ENCODE measurements around the gene GRIK4. TPM values are rescaled to one million over a fixed set of nuclear protein-coding genes. Genes with fewer than 3 reads are reported as not detected.

The GRIK4 gene
- total RNA-seq, 1 experiment from 2014 or later, result not detected

DNA sequence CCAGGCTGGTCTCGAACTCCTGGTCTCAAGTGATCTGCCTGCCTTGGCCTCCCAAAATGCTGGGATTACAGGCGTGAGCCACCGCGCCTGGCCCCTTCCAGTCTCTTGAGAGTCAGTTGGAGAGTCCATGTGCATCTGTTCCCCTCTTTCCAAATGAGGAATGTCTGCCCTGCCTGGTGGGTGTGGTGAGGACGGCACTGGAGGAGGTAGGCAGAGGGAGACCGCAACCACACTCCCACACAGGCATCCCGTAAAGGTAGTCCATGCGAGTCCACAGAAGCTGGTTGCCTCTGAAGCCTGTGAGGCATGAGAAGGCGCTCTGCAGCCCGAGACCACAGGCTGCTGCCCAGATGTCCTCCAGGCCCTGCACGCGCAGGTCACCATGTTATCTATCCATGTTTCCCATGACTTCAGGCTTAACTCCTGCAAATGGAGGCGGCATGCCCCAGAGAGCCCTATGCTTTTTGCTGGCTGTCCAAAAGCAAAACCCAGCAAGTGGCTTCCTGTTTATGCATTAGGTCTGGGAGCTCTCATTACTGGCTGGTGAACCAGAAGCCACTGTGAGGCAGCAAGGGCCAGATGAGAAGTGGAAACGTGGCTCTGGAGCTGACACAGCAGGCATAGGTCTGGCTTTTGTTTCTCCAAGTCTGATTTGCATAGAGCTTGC lies 43.4 kb downstream of the GRIK4 start:
- H3K4me3 ChIP-seq, result no peak overlapping the region
- H3F3A ChIP-seq (ENCODE audit: insufficient read depth, low read depth), result no peaks in the 10 kb centered on the region
- H3K9me2 ChIP-seq (ENCODE audit: insufficient read depth), result no peaks in the 10 kb centered on the region
- POLR2A ChIA-PET (ENCODE audit: unreplicated experiment), result no interaction called here
- no peaks in the 10 kb centered on the region for H3K9me3 ChIP-seq (ENCODE audit: insufficient read depth, low read depth)
- DNase-seq, result no peak
- H3K79me2 ChIP-seq (ENCODE audit: low read depth), result no peaks in the 10 kb centered on the region
- no peaks in the 10 kb centered on the region for H3K4me1 ChIP-seq (replicated peaks; ENCODE audit: insufficient read depth)
- H3K27ac ChIP-seq, result no peak overlapping the region
- H4K20me1 ChIP-seq (ENCODE audit: insufficient read depth), result no peaks in the 10 kb centered on the region
- CTCF ChIA-PET, result no interaction called here
- no peak overlapping the region for H3K4me2 ChIP-seq
- no peak for TF ChIP-seq CTCF (conservative IDR thresholded peaks at IDR 0.05)
- no peak for TF ChIP-seq EZH2 (IDR thresholded peaks at IDR 0.05; ENCODE audit: low read depth)
- no peak overlapping the region for H2AFZ ChIP-seq
- H3K36me3 ChIP-seq (ENCODE audit: low read depth), result no peaks in the 10 kb centered on the region
- intact Hi-C loops (cut with micrococcal nuclease; ENCODE audit: unreplicated experiment), result no loop called here
- BruUV-seq (replicated peaks), result no TSS peak
- peaks cover 37% of the 10 kb centered on the region for H3K27me3 ChIP-seq (ENCODE audit: insufficient read depth, low read depth)

DNA sequence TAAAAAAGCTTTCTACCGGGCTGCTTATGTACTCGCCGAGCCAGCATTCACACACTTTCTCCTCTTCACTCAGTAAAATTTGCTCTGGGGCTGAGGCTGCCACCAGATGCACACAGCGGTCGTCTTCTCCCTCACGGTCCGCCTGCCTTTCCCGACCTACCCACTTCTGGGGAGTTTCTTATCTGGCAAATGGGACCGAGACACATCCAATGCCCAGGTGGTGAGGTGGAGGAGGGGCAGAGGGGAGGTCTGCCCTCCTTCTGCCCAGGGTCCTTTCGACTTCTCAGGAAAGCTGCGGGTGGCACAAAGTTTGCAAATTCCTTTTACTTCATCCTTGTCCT lies 43.9 kb downstream of the GRIK4 start:
- H3K36me3 ChIP-seq (ENCODE audit: low read depth), result no peaks in the 10 kb centered on the region
- ChIA-PET CTCF (no interaction called here), POLR2A (ENCODE audit: unreplicated experiment) (no interaction called here)
- no peak overlapping the region for H3K4me3 ChIP-seq
- no peak overlapping the region for H2AFZ ChIP-seq
- no peaks in the 10 kb centered on the region for H3K79me2 ChIP-seq (ENCODE audit: low read depth)
- no peaks in the 10 kb centered on the region for H3F3A ChIP-seq (ENCODE audit: insufficient read depth, low read depth)
- no peaks in the 10 kb centered on the region for H3K4me1 ChIP-seq (replicated peaks; ENCODE audit: insufficient read depth)
- H3K9me3 ChIP-seq (ENCODE audit: insufficient read depth, low read depth), result no peaks in the 10 kb centered on the region
- intact Hi-C loops (cut with micrococcal nuclease; ENCODE audit: unreplicated experiment), result no loop called here
- no TSS peak for BruUV-seq (replicated peaks)
- H3K4me2 ChIP-seq, result no peak overlapping the region
- H3K27ac ChIP-seq, result no peak overlapping the region
- H3K27me3 ChIP-seq (ENCODE audit: insufficient read depth, low read depth), result peaks cover 37% of the 10 kb centered on the region
- DNase-seq, result no peak
- no peaks in the 10 kb centered on the region for H4K20me1 ChIP-seq (ENCODE audit: insufficient read depth)
- no peaks in the 10 kb centered on the region for H3K9me2 ChIP-seq (ENCODE audit: insufficient read depth)
- TF ChIP-seq CTCF (conservative IDR thresholded peaks at IDR 0.05), result no peak
- no peak for TF ChIP-seq EZH2 (IDR thresholded peaks at IDR 0.05; ENCODE audit: low read depth)

- intact Hi-C loops (cut with micrococcal nuclease; ENCODE audit: unreplicated experiment), result no loop called here
- H3K27ac ChIP-seq, result no peak overlapping the region
- no TSS peak for BruUV-seq (replicated peaks)
- no peaks in the 10 kb centered on the region for H4K20me1 ChIP-seq (ENCODE audit: insufficient read depth)
- no peak overlapping the region for H2AFZ ChIP-seq
- TF ChIP-seq CTCF (conservative IDR thresholded peaks at IDR 0.05) (no peak), EZH2 (IDR thresholded peaks at IDR 0.05; ENCODE audit: low read depth) (no peak)
- H3K9me2 ChIP-seq (ENCODE audit: insufficient read depth), result no peaks in the 10 kb centered on the region
- POLR2A ChIA-PET (ENCODE audit: unreplicated experiment), result no interaction called here
- peaks cover 37% of the 10 kb centered on the region for H3K27me3 ChIP-seq (ENCODE audit: insufficient read depth, low read depth)
- H3K9me3 ChIP-seq (ENCODE audit: insufficient read depth, low read depth), result no peaks in the 10 kb centered on the region
- no peak overlapping the region for H3K4me2 ChIP-seq
- no peak for DNase-seq
- no peak overlapping the region for H3K4me3 ChIP-seq
- H3K36me3 ChIP-seq (ENCODE audit: low read depth), result no peaks in the 10 kb centered on the region
- no peaks in the 10 kb centered on the region for H3K79me2 ChIP-seq (ENCODE audit: low read depth)
- H3F3A ChIP-seq (ENCODE audit: insufficient read depth, low read depth), result no peaks in the 10 kb centered on the region
- CTCF ChIA-PET, result no interaction called here
- no peaks in the 10 kb centered on the region for H3K4me1 ChIP-seq (replicated peaks; ENCODE audit: insufficient read depth)
These were observed 45.2 kb downstream of the GRIK4 start for GRCh38 chr11:120556797-120557196.
